OCI-LY1 (cell line): ENCODE measurements around the gene ANKS3.

ENCODE experiments used
- H2AFZ ChIP-seq: fragments of 200-600 bp; sonication (generic), shearing (Covaris generic); 2 replicates; pipeline ENCODE4 v1.6.0; 2014; ENCODE audit warnings: antibody characterized with exemption, mild to moderate bottlenecking, low read length
- H3F3A ChIP-seq: fragments of 200-600 bp; sonication (generic), shearing (Covaris generic); 2 replicates; pipeline ENCODE4 v1.6.0; 2014; ENCODE audit warnings: mild to moderate bottlenecking, antibody characterized with exemption, low read length, moderate library complexity; ENCODE audit not compliant: insufficient read depth
- H3K27ac ChIP-seq: fragments of 200-600 bp; sonication (generic); 2 replicates; pipeline ENCODE4 v1.5.1; 2014; ENCODE audit warnings: low read length, mixed run types, mild to moderate bottlenecking, low read depth; ENCODE audit not compliant: poor library complexity, severe bottlenecking
- H3K27me3 ChIP-seq: fragments of 200-600 bp; sonication (generic); 2 replicates; pipeline ENCODE4 v1.6.0; 2014; ENCODE audit warnings: antibody characterized with exemption, mild to moderate bottlenecking, low read length, moderate library complexity; ENCODE audit not compliant: insufficient read depth
- H3K36me3 ChIP-seq: fragments of 200-600 bp; sonication (generic); 2 replicates; pipeline ENCODE4 v1.6.1; 2014; ENCODE audit warnings: mild to moderate bottlenecking, antibody characterized with exemption, low read length, moderate library complexity, mixed read lengths; ENCODE audit not compliant: insufficient read depth
- H3K4me1 ChIP-seq: fragments of 200-600 bp; sonication (generic); 2 replicates; pipeline ENCODE4 v1.5.1; 2014; ENCODE audit warnings: mild to moderate bottlenecking, low read length, moderate library complexity; ENCODE audit not compliant: insufficient read depth, severe bottlenecking
- H3K4me2 ChIP-seq: fragments of 200-600 bp; sonication (generic), shearing (Covaris generic); 2 replicates; pipeline ENCODE4 v1.6.1; 2014; ENCODE audit warnings: low read length
- H3K4me3 ChIP-seq: fragments of 200-600 bp; sonication (generic); 2 replicates; pipeline ENCODE4 v1.5.1; 2014; ENCODE audit warnings: low read length, low read depth, mild to moderate bottlenecking, mixed read lengths; ENCODE audit not compliant: poor library complexity, severe bottlenecking
- H3K79me2 ChIP-seq: fragments of 200-600 bp; shearing (Covaris generic); 2 replicates; pipeline ENCODE4 v1.6.1; 2016; ENCODE audit warnings: mixed run types, low read length, mixed read lengths; ENCODE audit not compliant: insufficient read depth
- H3K9ac ChIP-seq: fragments of 200-600 bp; sonication (generic), shearing (Covaris generic); 2 replicates; pipeline ENCODE4 v1.6.1; 2014; ENCODE audit warnings: mild to moderate bottlenecking, low read length, mixed read lengths
- H3K9me2 ChIP-seq: fragments of 200-600 bp; sonication (generic), shearing (Covaris generic); 2 replicates; pipeline ENCODE4 v1.6.1; 2014; ENCODE audit warnings: low read depth, mild to moderate bottlenecking, low read length, mixed read lengths
- H3K9me3 ChIP-seq: fragments of 200-600 bp; shearing (Covaris generic); 2 replicates; pipeline ENCODE4 v1.6.1; 2014; ENCODE audit warnings: low read length, mixed read lengths
- H4K20me1 ChIP-seq: fragments of 200-600 bp; sonication (generic), shearing (Covaris generic); 2 replicates; pipeline ENCODE4 v1.6.0; 2016; ENCODE audit warnings: mild to moderate bottlenecking, low read length; ENCODE audit not compliant: insufficient read depth
- EZH2 ChIP-seq: fragments of 200-600 bp; sonication (generic), shearing (Covaris generic); IDR thresholded peaks from 2 replicates; pipeline ENCODE4 v1.8.0; 2017; ENCODE audit warnings: borderline replicate concordance, mixed run types, mild to moderate bottlenecking, antibody characterized with exemption, low read length, moderate library complexity, mixed read lengths
- TF ChIP-seq, protein P1 (sequence below): fragments of 200-600 bp; sonication (generic), shearing (Covaris generic); IDR thresholded peaks from 2 replicates; pipeline ENCODE4 v1.5.1; 2017; ENCODE audit warnings: mild to moderate bottlenecking, antibody characterized with exemption, low read length, moderate library complexity, mixed read lengths

Gene ANKS3

DNA sequence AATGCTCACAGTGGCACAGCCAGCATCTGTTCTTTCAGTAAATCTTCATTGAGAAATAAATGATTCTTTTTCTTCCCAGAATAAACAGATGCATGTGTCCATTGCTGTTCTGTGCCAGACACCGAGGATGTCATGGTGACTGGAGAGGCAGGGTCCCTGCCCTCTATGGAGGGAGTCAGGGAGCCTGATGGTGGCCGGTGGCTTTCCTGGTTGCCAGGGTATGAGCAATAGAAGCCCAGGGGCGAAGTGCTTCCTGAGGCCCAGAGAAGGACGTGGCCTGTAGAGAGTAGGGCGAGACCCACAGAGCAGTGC lies 70.7 kb downstream of the ANKS3 start:
- H3K9ac ChIP-seq = no peak overlapping the region
- peaks cover 19% of the 10 kb centered on the region for H3K4me1 ChIP-seq
- H3K27me3 ChIP-seq = no peaks in the 10 kb centered on the region
- no peaks in the 10 kb centered on the region for H3F3A ChIP-seq
- H3K27ac ChIP-seq = no peak overlapping the region
- H3K79me2 ChIP-seq = no peaks in the 10 kb centered on the region
- no peak for TF ChIP-seq EZH2
- TF ChIP-seq, protein P1, sequence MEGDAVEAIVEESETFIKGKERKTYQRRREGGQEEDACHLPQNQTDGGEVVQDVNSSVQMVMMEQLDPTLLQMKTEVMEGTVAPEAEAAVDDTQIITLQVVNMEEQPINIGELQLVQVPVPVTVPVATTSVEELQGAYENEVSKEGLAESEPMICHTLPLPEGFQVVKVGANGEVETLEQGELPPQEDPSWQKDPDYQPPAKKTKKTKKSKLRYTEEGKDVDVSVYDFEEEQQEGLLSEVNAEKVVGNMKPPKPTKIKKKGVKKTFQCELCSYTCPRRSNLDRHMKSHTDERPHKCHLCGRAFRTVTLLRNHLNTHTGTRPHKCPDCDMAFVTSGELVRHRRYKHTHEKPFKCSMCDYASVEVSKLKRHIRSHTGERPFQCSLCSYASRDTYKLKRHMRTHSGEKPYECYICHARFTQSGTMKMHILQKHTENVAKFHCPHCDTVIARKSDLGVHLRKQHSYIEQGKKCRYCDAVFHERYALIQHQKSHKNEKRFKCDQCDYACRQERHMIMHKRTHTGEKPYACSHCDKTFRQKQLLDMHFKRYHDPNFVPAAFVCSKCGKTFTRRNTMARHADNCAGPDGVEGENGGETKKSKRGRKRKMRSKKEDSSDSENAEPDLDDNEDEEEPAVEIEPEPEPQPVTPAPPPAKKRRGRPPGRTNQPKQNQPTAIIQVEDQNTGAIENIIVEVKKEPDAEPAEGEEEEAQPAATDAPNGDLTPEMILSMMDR = no peak
- H3K9me3 ChIP-seq = no peaks in the 10 kb centered on the region
- no peak overlapping the region for H2AFZ ChIP-seq
- no peak overlapping the region for H3K4me2 ChIP-seq
- no peak overlapping the region for H3K4me3 ChIP-seq
- H3K9me2 ChIP-seq = no peaks in the 10 kb centered on the region
- no peaks in the 10 kb centered on the region for H4K20me1 ChIP-seq
- peaks cover 31% of the 10 kb centered on the region for H3K36me3 ChIP-seq

- H3K4me1 ChIP-seq = peaks cover 19% of the 10 kb centered on the region
- no peaks in the 10 kb centered on the region for H4K20me1 ChIP-seq
- no peaks in the 10 kb centered on the region for H3K9me3 ChIP-seq
- no peak overlapping the region for H3K4me2 ChIP-seq
- H3K27ac ChIP-seq = no peak overlapping the region
- no peaks in the 10 kb centered on the region for H3K27me3 ChIP-seq
- no peaks in the 10 kb centered on the region for H3K79me2 ChIP-seq
- no peaks in the 10 kb centered on the region for H3F3A ChIP-seq
- H2AFZ ChIP-seq = no peak overlapping the region
- TF ChIP-seq, protein P1 = no peak
- no peak for TF ChIP-seq EZH2
- no peak overlapping the region for H3K9ac ChIP-seq
- H3K36me3 ChIP-seq = peaks cover 23% of the 10 kb centered on the region; the same call in 1 of the 2 replicates
- H3K9me2 ChIP-seq = no peaks in the 10 kb centered on the region
- no peak overlapping the region for H3K4me3 ChIP-seq
Observed at GRCh38 chr16:4661661-4662060, 72.4 kb downstream of the ANKS3 start.

DNA sequence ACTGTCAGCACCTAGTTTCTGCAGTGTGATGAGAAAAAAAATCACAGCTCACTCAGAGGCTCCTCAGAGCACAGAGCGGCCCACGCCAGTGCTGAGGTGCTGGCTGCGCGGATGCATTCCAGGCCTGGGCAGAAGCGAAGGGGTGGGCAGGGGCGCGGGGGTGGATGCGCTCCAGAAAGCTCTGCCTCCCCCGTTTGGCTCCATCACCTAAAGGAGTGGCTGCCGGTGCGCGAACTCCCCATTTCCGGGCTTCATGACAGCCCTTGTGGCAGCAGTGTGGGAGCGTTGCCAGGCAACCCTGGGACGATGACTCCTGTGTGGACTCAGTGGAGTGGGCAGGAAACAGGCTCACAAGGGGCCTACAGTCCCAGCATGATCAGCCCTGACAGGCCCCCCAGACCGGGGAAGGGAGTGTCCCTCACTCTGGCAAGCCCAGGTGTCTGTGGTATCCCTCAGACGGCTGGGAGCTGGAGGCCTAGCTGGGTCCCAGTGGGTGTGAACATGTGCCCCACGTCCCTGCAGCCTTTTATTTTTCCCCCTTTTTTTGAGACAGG lies 73.5 kb downstream of the ANKS3 start:
- no peaks in the 10 kb centered on the region for H3K9me3 ChIP-seq
- no peak overlapping the region for H3K27ac ChIP-seq
- H4K20me1 ChIP-seq = no peaks in the 10 kb centered on the region
- peaks cover 19% of the 10 kb centered on the region for H3K4me1 ChIP-seq
- H3K9ac ChIP-seq = no peak overlapping the region
- TF ChIP-seq, protein P1 = no peak
- TF ChIP-seq EZH2 = no peak
- H3K4me2 ChIP-seq = no peak overlapping the region
- H3K27me3 ChIP-seq = no peaks in the 10 kb centered on the region
- no peaks in the 10 kb centered on the region for H3K9me2 ChIP-seq
- H3K36me3 ChIP-seq = peaks cover 24% of the 10 kb centered on the region
- H3K4me3 ChIP-seq = no peak overlapping the region
- H3K79me2 ChIP-seq = no peaks in the 10 kb centered on the region
- no peak overlapping the region for H2AFZ ChIP-seq
- H3F3A ChIP-seq = no peaks in the 10 kb centered on the region
